ENCODE results near the gene FZD8. TPM values are rescaled to one million over a fixed set of nuclear protein-coding genes. Genes with fewer than 3 reads are reported as not detected.

FZD8 gene
- 4.2 to 5.5 TPM (median 5.1 TPM) in 5 replicates for total RNA-seq (2022; extraction: Qiagen RNA extraction; ENCODE audit: low read depth)

DNA sequence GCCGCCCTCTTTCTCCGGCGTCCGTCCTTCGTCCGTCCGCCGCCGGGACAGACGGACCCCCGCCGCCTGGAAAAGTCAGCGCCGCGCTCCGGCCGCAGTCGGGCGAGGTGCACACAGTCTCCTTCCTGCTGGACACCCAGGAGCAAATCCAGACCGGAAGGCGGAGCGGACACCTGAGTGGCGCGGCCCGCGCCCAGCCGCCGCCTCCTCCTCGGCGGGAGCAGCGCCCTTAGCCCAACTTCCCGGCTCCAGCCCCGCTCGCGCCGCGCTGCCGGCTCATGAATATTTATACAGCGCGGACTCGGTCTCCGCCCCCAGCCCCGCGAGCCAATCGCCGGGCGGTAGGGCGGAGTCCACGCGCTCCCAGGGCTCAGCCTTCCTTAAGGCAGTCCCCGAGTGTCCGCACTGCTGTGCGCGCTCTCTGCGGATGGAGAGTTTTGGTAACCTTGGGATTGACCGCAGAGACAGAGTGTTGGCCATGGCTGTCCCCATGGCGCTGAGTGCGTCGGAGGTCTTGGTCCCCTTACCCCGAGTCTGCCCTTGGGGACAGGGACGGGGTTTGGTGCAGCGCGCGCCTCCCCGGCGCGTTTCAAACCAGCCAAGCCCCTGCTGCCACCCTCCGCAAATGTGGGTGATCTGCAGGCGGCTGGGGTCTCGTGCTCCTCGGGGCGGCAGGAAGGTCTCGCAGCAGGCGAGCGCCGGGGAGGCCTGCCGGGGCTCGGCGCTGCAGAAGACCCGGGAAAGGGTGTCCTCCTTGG is at the start of gene FZD8:
TSS of gene FZD8 (minus strand) at position 262 of the 758 bp plus-strand sequence. CDS start 867 bp downstream, outside the sequence.

GRCh38 chr10:35605191-35605590 is 36.9 kb downstream of the FZD8 start, which contains the start of gene GJD4:
TSS of gene GJD4 (plus strand) at chr10:35605341. CDS start at chr10:35605568, 227 bp downstream.

Other genes starting within 250 kb of the FZD8 start
- 0.08 TPM in 2 of 5 replicates, not detected in the others for gene GJD4, start 37.0 kb downstream of the FZD8 start, total RNA-seq (2022; extraction: Qiagen RNA extraction; ENCODE audit: low read depth)